ENCODE measurements around the gene NUCB2. TPM values are rescaled to one million over a fixed set of nuclear protein-coding genes. Genes with fewer than 3 reads are reported as not detected.

NUCB2 gene
- total RNA-seq, 2 donors from 2014 or later = 48.9 to 93.8 TPM

- Histone ChIP-seq H3K27me3 (replicated peaks; ENCODE audit: insufficient read depth) (no peaks in the 10 kb centered on the region), H3K4me3 (no peak overlapping the region), H3K4me1 (ENCODE audit: control insufficient read depth in 1 of 2, low read depth in 2 of 2) (no peaks in the 10 kb centered on the region), H3K27ac (no peak overlapping the region), H3K36me3 (peaks cover 35% of the 10 kb centered on the region), H3K9me3 (peaks cover 18% of the 10 kb centered on the region)
- TF ChIP-seq, protein P1, sequence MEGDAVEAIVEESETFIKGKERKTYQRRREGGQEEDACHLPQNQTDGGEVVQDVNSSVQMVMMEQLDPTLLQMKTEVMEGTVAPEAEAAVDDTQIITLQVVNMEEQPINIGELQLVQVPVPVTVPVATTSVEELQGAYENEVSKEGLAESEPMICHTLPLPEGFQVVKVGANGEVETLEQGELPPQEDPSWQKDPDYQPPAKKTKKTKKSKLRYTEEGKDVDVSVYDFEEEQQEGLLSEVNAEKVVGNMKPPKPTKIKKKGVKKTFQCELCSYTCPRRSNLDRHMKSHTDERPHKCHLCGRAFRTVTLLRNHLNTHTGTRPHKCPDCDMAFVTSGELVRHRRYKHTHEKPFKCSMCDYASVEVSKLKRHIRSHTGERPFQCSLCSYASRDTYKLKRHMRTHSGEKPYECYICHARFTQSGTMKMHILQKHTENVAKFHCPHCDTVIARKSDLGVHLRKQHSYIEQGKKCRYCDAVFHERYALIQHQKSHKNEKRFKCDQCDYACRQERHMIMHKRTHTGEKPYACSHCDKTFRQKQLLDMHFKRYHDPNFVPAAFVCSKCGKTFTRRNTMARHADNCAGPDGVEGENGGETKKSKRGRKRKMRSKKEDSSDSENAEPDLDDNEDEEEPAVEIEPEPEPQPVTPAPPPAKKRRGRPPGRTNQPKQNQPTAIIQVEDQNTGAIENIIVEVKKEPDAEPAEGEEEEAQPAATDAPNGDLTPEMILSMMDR (IDR thresholded peaks at IDR 0.05) = no peak
- no peak for ATAC-seq (ENCODE audit: insufficient number of reproducible peaks, low FRiP score, low read depth)
- DNase-seq (ENCODE audit: low spot score) = no peak
Measured at GRCh38 chr11:17366495-17366894, 90.0 kb downstream of the NUCB2 start.

DNA sequence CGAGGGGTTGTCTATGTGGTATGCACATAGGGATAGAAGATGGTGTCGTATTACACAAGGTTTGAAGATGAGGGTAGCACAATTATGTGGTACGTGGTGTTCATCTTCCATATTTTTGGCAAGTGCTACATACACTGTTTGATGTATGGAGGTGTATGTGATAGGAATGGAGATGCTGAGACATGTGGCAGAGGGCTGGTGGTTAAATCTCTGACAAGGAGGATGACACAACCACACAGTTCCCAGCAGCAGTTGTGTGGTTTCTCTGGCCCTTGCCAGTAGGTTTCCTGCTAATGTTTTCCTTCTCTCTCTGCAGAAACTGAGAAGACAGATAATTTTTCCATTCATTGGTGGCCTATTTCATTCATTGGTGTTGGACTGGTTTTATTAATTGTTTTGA, 92.0 kb downstream of the NUCB2 start:
- DNase-seq (ENCODE audit: low spot score) (no peak), ATAC-seq (ENCODE audit: insufficient number of reproducible peaks, low FRiP score, low read depth) (no peak)
- no peak overlapping the region for H3K27ac ChIP-seq
- no peaks in the 10 kb centered on the region for H3K27me3 ChIP-seq (replicated peaks; ENCODE audit: insufficient read depth)
- H3K36me3 ChIP-seq = peaks cover 54% of the 10 kb centered on the region
- H3K9me3 ChIP-seq = peaks cover 38% of the 10 kb centered on the region
- TF ChIP-seq, protein P1 (IDR thresholded peaks at IDR 0.05) = no peak
- H3K4me3 ChIP-seq = no peak overlapping the region
- no peaks in the 10 kb centered on the region for H3K4me1 ChIP-seq (ENCODE audit: control insufficient read depth in 1 of 2, low read depth in 2 of 2)

- no peaks in the 10 kb centered on the region for H3K4me1 ChIP-seq (ENCODE audit: control insufficient read depth in 1 of 2, low read depth in 2 of 2)
- H3K36me3 ChIP-seq = peaks cover 60% of the 10 kb centered on the region
- no peak for DNase-seq (ENCODE audit: low spot score)
- no peaks in the 10 kb centered on the region for H3K27me3 ChIP-seq (replicated peaks; ENCODE audit: insufficient read depth)
- no peak overlapping the region for H3K4me3 ChIP-seq
- H3K27ac ChIP-seq = no peak overlapping the region
- peaks cover 38% of the 10 kb centered on the region for H3K9me3 ChIP-seq
- TF ChIP-seq, protein P1 (IDR thresholded peaks at IDR 0.05) = no peak
- no peak for ATAC-seq (ENCODE audit: insufficient number of reproducible peaks, low FRiP score, low read depth)
Measured at GRCh38 chr11:17369094-17369493, 92.6 kb downstream of the NUCB2 start.

GRCh38 chr11:17369684-17370243, 93.2 kb downstream of the NUCB2 start:
- Histone ChIP-seq H3K36me3 (peaks cover 65% of the 10 kb centered on the region), H3K27ac (no peak overlapping the region), H3K4me1 (ENCODE audit: control insufficient read depth in 1 of 2, low read depth in 2 of 2) (no peaks in the 10 kb centered on the region), H3K27me3 (replicated peaks; ENCODE audit: insufficient read depth) (no peaks in the 10 kb centered on the region), H3K9me3 (peaks cover 38% of the 10 kb centered on the region), H3K4me3 (no peak overlapping the region)
- DNase-seq (ENCODE audit: low spot score) (no peak), ATAC-seq (ENCODE audit: insufficient number of reproducible peaks, low FRiP score, low read depth) (no peak)
- TF ChIP-seq, protein P1 (IDR thresholded peaks at IDR 0.05) = no peak

DNA sequence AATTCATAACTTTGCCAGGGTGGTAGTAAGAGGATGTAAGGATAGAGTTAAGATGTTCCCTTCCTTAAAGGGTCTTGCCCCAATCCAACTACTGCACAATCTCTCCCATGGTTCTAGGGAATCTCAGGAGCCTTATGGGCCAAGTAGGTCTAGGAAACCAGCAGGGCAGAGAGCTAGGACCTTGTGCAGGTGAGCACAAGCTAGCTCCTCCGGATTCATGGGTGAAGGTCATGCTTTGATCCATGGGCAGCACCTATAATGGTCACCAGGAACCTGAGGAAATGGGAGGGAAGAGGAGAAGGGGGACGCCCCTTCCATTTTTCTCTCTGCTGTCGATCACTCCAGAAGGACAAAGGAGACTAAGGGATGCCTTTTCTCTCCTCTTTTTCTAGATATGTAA, 95.1 kb downstream of the NUCB2 start:
- H3K9me3 ChIP-seq = peaks cover 38% of the 10 kb centered on the region
- no peaks in the 10 kb centered on the region for H3K27me3 ChIP-seq (replicated peaks; ENCODE audit: insufficient read depth)
- H3K4me1 ChIP-seq (ENCODE audit: control insufficient read depth in 1 of 2, low read depth in 2 of 2) = no peaks in the 10 kb centered on the region
- DNase-seq (ENCODE audit: low spot score) (no peak), ATAC-seq (ENCODE audit: insufficient number of reproducible peaks, low FRiP score, low read depth) (no peak)
- no peak overlapping the region for H3K4me3 ChIP-seq
- TF ChIP-seq, protein P1 (IDR thresholded peaks at IDR 0.05) = no peak
- H3K27ac ChIP-seq = no peak overlapping the region
- peaks cover 66% of the 10 kb centered on the region for H3K36me3 ChIP-seq
